GM19025 (cell line): ENCODE measurements around the gene TIFAB.

Experiments used
- ATAC-seq: cut with Tn5 transposase; IDR thresholded peaks from one replicate; pipeline ENCODE4 v1.9.1; 2021; ENCODE audit warnings: mild to moderate bottlenecking, low read depth, moderate library complexity; ENCODE audit not compliant: unreplicated experiment

TIFAB gene

DNA sequence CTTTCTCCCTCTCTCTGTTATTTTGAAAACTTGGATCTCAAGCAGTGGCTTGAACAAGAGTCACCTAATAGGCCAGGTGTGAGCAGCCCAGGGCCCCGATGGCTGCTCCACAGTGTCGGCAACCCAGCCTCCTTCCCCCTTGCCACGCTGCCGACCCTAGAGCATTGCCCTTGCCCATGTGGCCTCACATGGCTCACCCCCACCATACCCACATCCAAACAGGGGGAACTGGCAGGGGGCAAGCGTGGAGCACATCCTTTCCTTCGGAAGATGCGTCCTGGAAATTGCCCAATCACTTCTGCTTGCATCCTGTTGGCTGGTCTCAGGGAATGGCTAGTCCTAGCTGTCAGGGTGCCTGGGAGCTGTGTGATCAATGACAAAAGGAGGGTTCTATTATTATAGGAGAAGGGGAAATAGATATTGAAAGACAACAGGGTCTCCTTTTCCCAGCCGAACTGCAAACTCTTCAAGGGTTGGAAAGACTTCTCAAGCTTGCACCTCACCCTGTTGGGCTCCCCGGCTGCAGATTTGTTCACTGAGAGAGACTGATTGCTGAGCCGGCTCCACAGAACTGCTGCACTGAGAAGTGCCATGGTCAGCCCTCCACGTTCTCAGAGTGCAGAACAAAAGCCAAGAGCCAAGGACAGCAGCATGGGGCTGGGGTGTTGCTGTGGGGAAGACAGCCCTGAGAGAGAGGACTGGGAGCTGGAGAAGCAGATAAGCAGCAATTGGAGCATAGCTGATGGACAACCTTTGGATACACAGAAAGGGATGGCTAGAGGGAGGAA is 8.3 kb upstream of the TIFAB start:
- no peak for ATAC-seq

DNA sequence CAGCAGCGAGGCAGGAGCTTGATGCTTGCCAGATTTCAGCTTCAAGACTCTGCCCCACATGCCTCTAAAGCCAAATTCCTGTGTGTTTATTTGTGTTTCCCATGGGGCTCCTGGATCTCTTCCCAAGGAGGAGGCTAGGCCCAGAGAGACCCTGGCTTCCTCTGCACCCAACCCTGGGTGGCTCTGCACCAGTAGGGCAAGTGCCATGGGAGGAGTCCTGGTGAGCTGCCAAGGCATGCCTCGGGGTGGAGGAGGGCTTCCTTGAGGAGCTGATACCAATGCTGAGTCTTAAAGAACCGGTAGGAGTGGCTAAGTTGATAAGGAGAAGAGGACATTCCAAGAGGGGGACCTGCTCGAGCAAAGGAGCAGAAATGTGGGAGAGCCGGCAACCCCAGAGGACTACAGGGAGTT is 6.8 kb upstream of the TIFAB start:
- no peak for ATAC-seq

DNA sequence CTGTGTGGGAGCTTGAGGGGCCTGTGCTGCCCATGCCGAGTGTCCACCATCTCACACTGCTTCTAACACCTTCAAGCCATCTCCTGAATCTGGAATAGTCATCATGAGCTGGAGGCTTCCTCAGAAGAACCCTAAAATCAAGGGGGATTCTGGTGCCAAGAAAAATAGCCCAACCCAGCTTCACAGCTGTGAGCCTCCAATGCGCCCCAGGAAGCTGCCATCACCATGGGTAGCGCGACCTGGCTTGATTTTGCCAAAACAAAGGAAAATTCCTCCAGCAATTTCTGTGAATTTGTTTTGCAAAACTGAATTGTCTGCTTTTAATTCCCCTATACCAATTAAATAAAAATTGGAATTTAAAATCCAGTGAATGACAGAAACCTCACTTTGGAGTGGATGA is 6.2 kb upstream of the TIFAB start:
- no peak for ATAC-seq

DNA sequence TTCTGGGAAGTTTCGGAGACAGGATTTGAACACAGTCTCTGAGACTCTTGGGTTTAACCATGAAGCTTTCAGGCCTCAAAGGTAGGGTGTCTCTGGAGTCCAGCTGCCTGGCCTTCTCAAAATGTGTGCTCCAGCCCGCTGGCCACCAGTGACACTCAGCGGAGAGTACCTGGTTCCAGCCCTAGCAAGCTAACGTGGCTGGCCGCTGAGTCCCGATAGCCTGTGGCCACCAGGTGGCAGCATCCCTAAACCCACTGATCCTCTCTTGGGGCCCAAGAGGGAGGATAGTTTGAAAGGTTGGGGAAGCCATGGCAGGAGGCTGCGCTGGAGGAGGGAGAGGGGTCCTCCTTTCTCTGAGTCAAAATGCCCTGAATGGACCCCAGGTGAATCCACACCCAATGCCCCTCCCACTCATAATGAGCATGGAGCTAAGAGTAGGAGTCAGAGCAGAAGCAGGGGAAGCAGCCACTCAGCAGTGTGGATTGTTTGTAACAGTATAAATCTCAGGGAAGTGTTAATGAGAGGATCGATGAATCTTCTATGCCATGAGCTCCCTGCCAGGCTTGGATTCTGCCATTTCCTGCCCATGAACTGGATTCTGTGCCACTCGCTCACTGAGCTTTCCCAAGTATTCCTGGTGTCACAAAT is 5.4 kb upstream of the TIFAB start:
- ATAC-seq: no peak

GRCh38 chr5:135456238-135457099 is 4.3 kb upstream of the TIFAB start:
- peak; percentile 78 for ATAC-seq

DNA sequence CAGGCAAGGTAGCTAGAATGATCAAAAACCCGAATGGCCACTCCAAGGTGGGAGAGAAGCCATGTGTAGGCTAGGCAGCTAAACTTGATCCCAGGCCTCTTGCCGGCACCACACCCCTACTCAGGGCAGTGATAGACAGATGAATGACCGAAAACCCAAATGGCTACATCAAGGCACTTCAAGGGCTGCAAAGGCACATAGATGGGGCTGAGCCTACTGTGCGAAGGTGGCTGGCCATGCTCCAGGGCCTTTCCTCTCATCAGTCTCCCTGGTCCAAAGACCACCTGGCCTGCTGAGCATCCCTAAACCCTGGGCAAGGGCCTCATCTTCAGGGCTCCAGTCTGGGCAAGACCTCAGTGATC is 3.7 kb upstream of the TIFAB start:
- no peak for ATAC-seq

DNA sequence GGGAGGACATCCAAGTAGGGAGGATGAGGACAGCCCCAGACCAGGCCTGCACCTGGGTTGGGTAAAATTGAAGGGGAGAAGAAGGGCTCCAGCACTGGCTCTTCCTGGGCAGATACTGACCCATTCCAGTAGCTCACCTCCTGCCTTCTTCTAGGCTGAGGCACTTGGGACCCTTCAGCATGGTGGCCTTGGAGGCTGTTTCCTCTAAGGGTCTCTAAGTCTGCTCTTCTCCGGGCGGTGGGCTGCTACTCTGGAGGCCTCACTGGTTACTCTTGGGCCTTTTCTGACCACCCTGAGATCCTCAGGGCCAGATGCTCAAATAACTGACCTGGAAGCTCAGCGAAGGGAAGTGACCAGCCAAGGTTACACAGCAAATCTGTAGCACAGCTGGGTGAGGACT is 2.8 kb upstream of the TIFAB start:
- no peak for ATAC-seq

GRCh38 chr5:135453613-135454012 is 1.5 kb upstream of the TIFAB start:
- ATAC-seq: no peak

GRCh38 chr5:135451581-135452320 is 400 bp downstream of the TIFAB start:
- no peak for ATAC-seq

GRCh38 chr5:135450952-135451351 is 1.2 kb downstream of the TIFAB start:
- no peak for ATAC-seq

DNA sequence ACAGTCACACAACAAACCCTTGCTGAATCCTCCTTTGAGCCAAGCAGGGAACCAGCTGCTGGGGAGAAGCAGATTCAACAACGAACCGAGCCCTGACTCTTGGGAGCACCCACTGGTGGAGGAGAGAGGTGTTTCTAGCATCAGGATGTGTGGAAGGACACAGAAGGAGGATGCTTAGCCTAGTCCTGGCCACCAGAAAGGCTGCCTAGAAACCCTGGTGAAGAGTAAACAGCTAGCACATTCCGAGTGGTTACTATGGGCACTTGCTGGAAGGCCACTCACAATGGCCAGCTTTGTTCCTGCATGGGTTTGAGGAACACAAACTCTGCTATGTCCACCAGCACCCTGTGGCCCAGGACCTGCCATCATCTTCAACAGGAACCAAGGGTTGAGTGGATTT is 1.8 kb downstream of the TIFAB start:
- no peak for ATAC-seq

GRCh38 chr5:135449644-135450043 is 2.5 kb downstream of the TIFAB start:
- no peak for ATAC-seq

DNA sequence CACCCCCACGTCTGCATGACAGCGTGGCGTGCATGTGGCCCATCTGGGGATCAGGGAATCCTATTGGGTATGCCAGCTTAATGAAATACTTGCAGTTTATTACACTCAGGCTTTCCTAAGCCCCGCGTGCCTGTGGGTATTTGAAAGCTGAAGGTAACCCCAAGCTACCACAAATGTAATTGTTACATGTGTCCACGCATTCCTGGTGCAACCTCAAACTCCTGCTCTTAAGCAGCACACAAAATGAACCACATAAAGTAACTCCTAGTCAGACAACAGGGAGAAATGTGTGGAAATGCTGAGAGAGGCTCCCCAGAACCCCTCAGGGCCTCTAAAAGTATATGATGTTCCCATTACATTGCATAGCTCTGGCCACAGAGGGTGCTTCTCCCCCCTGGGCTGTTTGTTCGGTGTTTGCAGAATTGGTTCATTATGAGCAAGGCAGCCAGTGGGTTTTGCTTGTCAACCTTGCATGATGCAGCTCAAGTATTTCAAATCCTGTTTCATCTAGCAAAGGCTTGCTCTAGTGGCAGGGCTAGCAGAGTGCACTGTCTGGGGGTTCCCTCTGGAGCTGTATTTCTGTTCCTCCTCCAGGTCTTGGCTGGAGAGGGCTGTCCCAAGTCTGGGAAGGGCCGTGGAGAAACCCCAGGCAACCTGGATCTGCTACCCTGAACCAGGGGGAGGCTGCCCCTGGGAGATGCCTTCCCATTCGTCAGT is 3.2 kb downstream of the TIFAB start:
- no peak for ATAC-seq

- no peak for ATAC-seq
Measured at GRCh38 chr5:135448071-135448739, 3.9 kb downstream of the TIFAB start.

- ATAC-seq: no peak
Measured at GRCh38 chr5:135447298-135447929, 4.7 kb downstream of the TIFAB start, which contains the start of gene DCANP1. DCANP1 (minus strand) TSS chr5:135447348; CDS start chr5:135447108, 240 bp downstream.

DNA sequence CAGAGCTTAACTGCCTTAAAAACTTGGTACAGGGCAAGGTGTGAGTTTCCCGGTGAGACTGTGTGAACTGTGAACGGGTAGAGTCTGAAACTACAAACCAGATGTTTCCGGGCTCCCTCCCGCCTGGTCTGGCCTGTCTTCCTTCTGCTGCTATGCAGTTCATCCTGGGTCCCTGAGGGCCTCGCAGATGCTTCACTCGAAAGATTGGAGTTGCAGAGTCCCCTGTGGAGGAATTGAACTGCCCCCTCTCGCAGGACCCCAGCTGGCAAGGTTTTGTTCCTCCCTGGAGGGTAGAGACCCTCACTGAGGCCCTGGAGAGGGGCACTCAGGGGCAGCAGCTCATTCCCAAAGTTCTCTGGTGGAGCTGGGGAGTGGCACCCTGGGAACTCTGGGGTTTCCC is 5.5 kb downstream of the TIFAB start:
- no peak for ATAC-seq

- no peak for ATAC-seq
Measured at GRCh38 chr5:135446206-135446605, 5.9 kb downstream of the TIFAB start.

DNA sequence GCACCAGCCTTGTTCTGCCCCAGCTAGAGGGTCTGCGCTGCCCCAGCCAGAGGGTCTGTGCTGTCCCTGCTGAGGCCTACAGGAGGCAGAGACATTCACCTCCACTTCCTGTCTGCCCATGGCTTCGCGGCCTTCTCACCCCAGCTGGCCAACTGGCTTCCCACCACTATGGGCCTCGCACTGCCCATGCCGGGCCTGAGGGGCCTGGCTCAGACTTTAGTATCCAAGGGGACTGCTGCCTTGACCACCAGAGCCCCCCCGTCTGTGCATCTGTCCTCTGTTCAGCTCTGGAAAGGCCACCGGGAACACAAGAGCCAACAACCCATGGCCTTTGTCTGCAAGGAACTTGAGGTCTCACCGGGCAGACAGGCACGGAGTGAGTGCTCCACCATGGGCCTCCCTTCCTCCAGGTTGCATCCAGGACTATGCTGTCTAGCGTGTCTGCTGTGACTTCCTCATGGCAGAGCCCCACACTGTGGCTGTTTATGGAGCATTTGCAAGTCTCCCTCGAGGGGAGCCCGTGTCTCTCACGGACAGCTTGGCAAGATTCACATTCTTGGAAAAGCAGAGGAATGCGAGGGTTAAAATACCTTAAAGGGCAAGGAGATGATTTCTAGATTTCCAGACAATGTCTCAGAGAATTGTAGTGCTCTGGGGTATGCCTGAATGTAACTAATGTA is 6.7 kb downstream of the TIFAB start:
- no peak for ATAC-seq
